Retinal pigment epithelial cell (primary cell): Measurements from ENCODE around the gene CREB3.

Experiments used
- DNase-seq: peaks from one replicate; pipeline ENCODE4 v3.0.0-alpha.2; 2010; ENCODE audit warnings: low read depth
- H3K4me3 ChIP-seq: 2 replicates; pipeline ENCODE4 v1.5.1; 2011; ENCODE audit warnings: mild to moderate bottlenecking, low read length, control low read depth, moderate library complexity
- CTCF ChIP-seq: conservative IDR thresholded peaks from 2 replicates; pipeline ENCODE4 v1.5.1; 2011; ENCODE audit warnings: low read depth, low read length, control low read depth, inconsistent platforms

The CREB3 gene

GRCh38 chr9:35759795-35760194 lies 27.3 kb downstream of the CREB3 start:
- no peak for TF ChIP-seq CTCF

GRCh38 chr9:35760651-35761050 lies 28.2 kb downstream of the CREB3 start:
- no peak overlapping the region for H3K4me3 ChIP-seq
- TF ChIP-seq CTCF = no peak
- peak; percentile 52 for DNase-seq

More at GRCh38 chr9:35759795-35760194, 27.3 kb downstream of the CREB3 start:
- H3K4me3 ChIP-seq = no peak overlapping the region
- DNase-seq = no peak

- no peak overlapping the region for H3K4me3 ChIP-seq
- no peak for DNase-seq
- TF ChIP-seq CTCF = no peak
Measured at GRCh38 chr9:35763181-35763580, 30.7 kb downstream of the CREB3 start.

GRCh38 chr9:35763803-35764202 lies 31.3 kb downstream of the CREB3 start:
- no peak for DNase-seq
- H3K4me3 ChIP-seq = no peak overlapping the region
- no peak for TF ChIP-seq CTCF

- DNase-seq = no peak
- H3K4me3 ChIP-seq = no peak overlapping the region
- TF ChIP-seq CTCF = no peak
Measured at GRCh38 chr9:35766997-35767396, 34.5 kb downstream of the CREB3 start.

- H3K4me3 ChIP-seq = no peak overlapping the region
- no peak for TF ChIP-seq CTCF
- DNase-seq = no peak
Measured at GRCh38 chr9:35767458-35767857, 35.0 kb downstream of the CREB3 start.

GRCh38 chr9:35769763-35770162 lies 37.3 kb downstream of the CREB3 start:
- no peak for DNase-seq
- no peak overlapping the region for H3K4me3 ChIP-seq
- TF ChIP-seq CTCF = no peak
